ENCODE data around the gene LYRM2.

The LYRM2 gene

GRCh38 chr6:89553431-89553830 is 85.1 kb downstream of the LYRM2 start:
- no peak for DNase-seq

DNA sequence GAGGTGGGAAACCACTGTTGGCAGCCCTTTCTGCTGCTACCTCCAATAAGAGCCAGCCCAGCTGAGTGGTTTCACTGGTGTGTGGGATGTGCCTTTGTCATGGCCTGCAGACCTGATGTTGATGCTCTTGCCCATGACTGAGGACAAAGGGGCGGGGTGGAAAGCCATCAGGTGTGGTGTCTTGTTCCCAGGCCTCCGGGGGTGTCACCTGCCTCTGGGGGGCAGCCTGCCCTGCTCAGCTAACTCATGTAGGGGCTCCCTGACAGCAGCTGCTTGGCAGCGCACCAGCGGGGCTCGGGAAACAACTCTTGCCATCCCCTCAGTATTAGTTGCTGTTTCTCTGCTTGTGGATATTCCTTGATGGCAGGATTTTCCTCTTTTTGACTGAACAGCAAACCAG is 91.3 kb downstream of the LYRM2 start:
- no peak for DNase-seq

DNA sequence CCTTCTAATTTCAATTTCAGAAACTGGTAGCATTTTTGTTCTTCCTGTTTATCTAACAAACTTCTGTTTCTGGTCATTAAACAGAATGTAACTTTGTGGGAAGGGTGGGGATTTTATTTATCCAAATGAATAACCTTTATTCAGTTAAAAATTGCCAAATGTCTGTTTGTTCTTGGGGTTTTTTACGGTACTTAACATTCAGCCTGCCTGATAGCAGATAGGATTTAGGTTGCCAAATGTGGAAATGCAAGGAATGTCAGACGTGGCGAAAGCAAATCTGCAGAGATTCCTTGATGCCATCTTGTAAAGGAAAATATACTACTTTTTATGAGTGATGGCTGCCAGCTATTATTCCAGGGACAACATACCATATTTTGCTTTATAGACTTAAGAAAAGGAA is 95.7 kb downstream of the LYRM2 start:
- DNase-seq: no peak

- DNase-seq: no peak
Observed at GRCh38 chr6:89542081-89542857, 96.3 kb downstream of the LYRM2 start.

GRCh38 chr6:89539779-89540178 is 98.8 kb downstream of the LYRM2 start:
- no peak for DNase-seq

GRCh38 chr6:89536231-89536630 is 102.3 kb downstream of the LYRM2 start:
- DNase-seq: no peak

- DNase-seq: no peak
Observed at GRCh38 chr6:89530982-89531381, 107.6 kb downstream of the LYRM2 start.

DNA sequence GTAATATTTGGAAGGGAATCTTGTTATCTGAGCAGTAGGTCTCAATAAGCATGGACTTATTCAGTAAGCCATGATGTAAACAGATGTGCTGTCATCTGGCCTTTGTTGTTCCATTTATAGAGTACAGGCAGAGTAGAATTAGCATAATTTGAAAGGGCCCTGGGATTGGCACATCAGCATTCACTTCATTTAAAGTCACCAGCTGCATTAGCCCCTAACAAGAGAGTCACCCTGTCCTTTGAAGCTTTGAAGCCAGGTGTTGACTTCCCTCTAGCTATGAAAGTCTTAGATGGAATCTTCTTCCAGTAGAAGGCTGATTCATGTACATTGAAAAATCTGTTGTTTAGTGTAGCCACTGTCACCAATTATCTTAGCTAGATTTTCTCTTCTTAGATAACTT is 109.7 kb downstream of the LYRM2 start:
- DNase-seq: no peak

DNA sequence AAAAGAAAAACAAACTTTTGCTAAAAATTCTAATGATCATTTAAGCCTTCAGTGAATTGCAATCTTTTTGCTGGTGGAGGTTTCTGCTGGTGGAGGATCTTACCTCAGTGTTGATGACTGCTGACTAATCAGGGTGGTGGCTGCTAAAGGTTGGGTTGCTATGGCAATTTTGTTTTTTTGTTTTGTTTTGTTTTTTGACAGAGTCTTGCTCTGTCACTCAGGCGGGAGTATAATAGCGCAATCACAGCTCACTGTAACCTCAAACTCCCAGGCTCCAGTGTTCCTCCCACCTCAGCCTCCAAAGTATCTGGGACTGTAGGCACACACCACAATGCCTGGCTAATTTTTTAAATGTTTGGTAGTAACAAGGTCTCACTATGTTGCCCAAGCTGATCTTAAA is 110.9 kb downstream of the LYRM2 start:
- DNase-seq: no peak

- DNase-seq: no peak
Observed at GRCh38 chr6:89526563-89526869, 112.0 kb downstream of the LYRM2 start.

- DNase-seq: no peak
Observed at GRCh38 chr6:89525786-89526562, 112.6 kb downstream of the LYRM2 start.

DNA sequence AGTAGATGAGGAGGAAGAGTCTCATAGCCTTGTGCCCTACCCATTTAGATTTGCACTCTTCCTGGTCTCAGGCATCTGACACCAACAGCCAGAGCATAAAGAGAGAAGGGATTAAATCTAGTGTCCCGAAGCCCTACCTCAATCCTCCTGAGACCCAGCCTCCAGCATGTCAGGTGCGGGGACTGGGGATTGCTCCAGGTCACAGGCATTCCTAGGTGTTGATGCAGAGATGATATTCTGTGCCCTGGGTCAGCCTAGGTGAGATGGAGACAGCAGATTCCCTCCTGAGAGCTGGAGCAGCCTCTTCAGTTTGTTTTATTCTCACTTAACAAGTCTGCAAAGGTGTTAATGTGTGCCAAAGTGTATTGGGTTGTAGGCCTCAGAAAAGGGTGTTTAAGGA is 115.8 kb downstream of the LYRM2 start:
- no peak for DNase-seq

- no peak for DNase-seq
Observed at GRCh38 chr6:89520736-89521135, 117.8 kb downstream of the LYRM2 start.

- DNase-seq: no peak
Observed at GRCh38 chr6:89518352-89519055, 120.0 kb downstream of the LYRM2 start.

Measured in activated T-cell treated with anti-CD3 and anti-CD28 coated beads, Interleukin-2, amount 50 U/mL, for 1 hour (primary cell).